HUES48 (cell line): Measurements from ENCODE around the gene ZNF750.

Experiments used
- H3K27ac ChIP-seq: one replicate; pipeline ENCODE4 v1.7.0; 2013; ENCODE audit warnings: low read depth, low read length, inconsistent platforms
- H3K27me3 ChIP-seq: 2 replicates; pipeline ENCODE4 v1.6.1; 2013; ENCODE audit warnings: mild to moderate bottlenecking, low read length; ENCODE audit not compliant: control insufficient read depth, insufficient read depth
- H3K36me3 ChIP-seq: 2 replicates; pipeline ENCODE4 v1.6.1; 2013; ENCODE audit warnings: low read length; ENCODE audit not compliant: control insufficient read depth, insufficient read depth
- H3K4me1 ChIP-seq: 2 replicates; pipeline ENCODE4 v1.6.1; 2013; ENCODE audit warnings: mild to moderate bottlenecking, low read length; ENCODE audit not compliant: control insufficient read depth, insufficient read depth
- H3K4me3 ChIP-seq: 2 replicates; pipeline ENCODE4 v1.5.1; 2013; ENCODE audit warnings: mild to moderate bottlenecking, low read depth, low read length
- H3K9ac ChIP-seq: 2 replicates; pipeline ENCODE4 v1.6.1; 2013; ENCODE audit warnings: mild to moderate bottlenecking, low read depth, low read length, moderate library complexity
- H3K9me3 ChIP-seq: 2 replicates; pipeline ENCODE4 v1.6.1; 2013; ENCODE audit warnings: low read length; ENCODE audit not compliant: control insufficient read depth, insufficient read depth

Gene ZNF750

GRCh38 chr17:82840431-82840831 lies 609 bp upstream of the ZNF750 start:
- H3K27ac ChIP-seq = no peak overlapping the region
- H3K36me3 ChIP-seq = peaks cover 7% of the 10 kb centered on the region; the same call in 1 of the 2 replicates
- no peaks in the 10 kb centered on the region for H3K9me3 ChIP-seq
- H3K27me3 ChIP-seq = no peaks in the 10 kb centered on the region
- H3K9ac ChIP-seq = no peak overlapping the region
- peaks cover 18% of the 10 kb centered on the region for H3K4me1 ChIP-seq
- H3K4me3 ChIP-seq = no peak overlapping the region

GRCh38 chr17:82838386-82839063 lies 1.3 kb downstream of the ZNF750 start:
- Histone ChIP-seq H3K27me3 (no peaks in the 10 kb centered on the region), H3K27ac (no peak overlapping the region), H3K4me3 (no peak overlapping the region), H3K9me3 (no peaks in the 10 kb centered on the region), H3K9ac (no peak overlapping the region), H3K36me3 (peaks cover 8% of the 10 kb centered on the region), H3K4me1 (peaks cover 18% of the 10 kb centered on the region)

GRCh38 chr17:82837586-82838320 lies 2.1 kb downstream of the ZNF750 start:
- Histone ChIP-seq H3K9ac (no peak overlapping the region), H3K9me3 (no peaks in the 10 kb centered on the region), H3K36me3 (peaks cover 14% of the 10 kb centered on the region), H3K4me3 (no peak overlapping the region), H3K27me3 (no peaks in the 10 kb centered on the region), H3K27ac (no peak overlapping the region), H3K4me1 (peaks cover 18% of the 10 kb centered on the region)

- H3K4me3 ChIP-seq = no peak overlapping the region
- H3K27ac ChIP-seq = no peak overlapping the region
- no peaks in the 10 kb centered on the region for H3K27me3 ChIP-seq
- H3K9me3 ChIP-seq = no peaks in the 10 kb centered on the region
- H3K36me3 ChIP-seq = peaks cover 14% of the 10 kb centered on the region
- peaks cover 18% of the 10 kb centered on the region for H3K4me1 ChIP-seq
- no peak overlapping the region for H3K9ac ChIP-seq
Observed at GRCh38 chr17:82836823-82837357, 2.9 kb downstream of the ZNF750 start.

- peaks cover 21% of the 10 kb centered on the region for H3K36me3 ChIP-seq
- H3K9ac ChIP-seq = no peak overlapping the region
- H3K27ac ChIP-seq = peak overlapping the region; percentile 33
- H3K9me3 ChIP-seq = no peaks in the 10 kb centered on the region
- no peak overlapping the region for H3K4me3 ChIP-seq
- no peaks in the 10 kb centered on the region for H3K27me3 ChIP-seq
- peaks cover 18% of the 10 kb centered on the region for H3K4me1 ChIP-seq
Observed at GRCh38 chr17:82835766-82836512, 3.9 kb downstream of the ZNF750 start.

- Histone ChIP-seq H3K27ac (no peak overlapping the region), H3K4me1 (peaks cover 15% of the 10 kb centered on the region)
Observed at GRCh38 chr17:82835122-82835521, 4.7 kb downstream of the ZNF750 start.

GRCh38 chr17:82832881-82833475 lies 6.8 kb downstream of the ZNF750 start:
- Histone ChIP-seq H3K4me3 (no peak overlapping the region), H3K9me3 (no peaks in the 10 kb centered on the region), H3K9ac (no peak overlapping the region), H3K36me3 (peaks cover 37% of the 10 kb centered on the region), H3K27ac (no peak overlapping the region), H3K27me3 (no peaks in the 10 kb centered on the region), H3K4me1 (peaks cover 8% of the 10 kb centered on the region; the same call in 1 of the 2 replicates)

More at GRCh38 chr17:82835122-82835521, 4.7 kb downstream of the ZNF750 start:
- peaks cover 25% of the 10 kb centered on the region for H3K36me3 ChIP-seq
- no peak overlapping the region for H3K9ac ChIP-seq
- H3K27me3 ChIP-seq = no peaks in the 10 kb centered on the region
- H3K4me3 ChIP-seq = no peak overlapping the region
- H3K9me3 ChIP-seq = no peaks in the 10 kb centered on the region

- H3K27me3 ChIP-seq = no peaks in the 10 kb centered on the region
- no peaks in the 10 kb centered on the region for H3K9me3 ChIP-seq
- H3K27ac ChIP-seq = no peak overlapping the region
- H3K4me3 ChIP-seq = no peak overlapping the region
- H3K4me1 ChIP-seq = peaks cover 8% of the 10 kb centered on the region; the same call in 1 of the 2 replicates
- H3K9ac ChIP-seq = no peak overlapping the region
- peaks cover 39% of the 10 kb centered on the region for H3K36me3 ChIP-seq
Observed at GRCh38 chr17:82832411-82832810, 7.4 kb downstream of the ZNF750 start.

- Histone ChIP-seq H3K36me3 (peaks cover 43% of the 10 kb centered on the region), H3K27me3 (no peaks in the 10 kb centered on the region), H3K9me3 (no peaks in the 10 kb centered on the region), H3K27ac (no peak overlapping the region), H3K4me1 (peaks cover 5% of the 10 kb centered on the region; the same call in 1 of the 2 replicates), H3K4me3 (no peak overlapping the region), H3K9ac (no peak overlapping the region)
Observed at GRCh38 chr17:82831818-82832200, 8.0 kb downstream of the ZNF750 start.

GRCh38 chr17:82831041-82831817 lies 8.6 kb downstream of the ZNF750 start:
- Histone ChIP-seq H3K4me1 (no peaks in the 10 kb centered on the region; the same call in 1 of the 2 replicates), H3K36me3 (peaks cover 41% of the 10 kb centered on the region), H3K9ac (no peak overlapping the region), H3K27me3 (no peaks in the 10 kb centered on the region), H3K27ac (no peak overlapping the region), H3K4me3 (no peak overlapping the region), H3K9me3 (no peaks in the 10 kb centered on the region)
